Endothelial cell of coronary artery (primary cell): ENCODE results near the gene NPAP1. TPM values are rescaled to one million over a fixed set of nuclear protein-coding genes. Genes with fewer than 3 reads are reported as not detected.

Experiments
- total RNA-seq: library from RNA; depleted of rRNA; stranded (reverse); fragments of >200 nt; gene quantifications from 2 replicates; pipeline ENCODE4 v1.2.3, GENCODE V29; 2014

The NPAP1 gene
- total RNA-seq: not detected in 2 replicates

GRCh38 chr15:24675332-24676144 is at the start of gene NPAP1:
TSS of gene NPAP1 (plus strand) at chr15:24675775. CDS start at chr15:24675868, 93 bp downstream.

